Activated naive CD4-positive, alpha-beta T cell treated with anti-CD3 and anti-CD28 coated beads, Interleukin-2, amount 10 ng/mL, durations not matched to agents 7 days and 5 days (primary cell): Measurements from ENCODE around the gene EAF1.
A peak's percentile ranks its signal among the peaks of the same experiment; 100 is the strongest.

Source experiments
- CTCF ChIA-PET: fragments of 350-600 bp; sonication (Branson Sonifier 250); formaldehyde crosslinking; loops from one replicate; lab custom pipeline; 2021; ENCODE audit warnings: antibody characterized with exemption; lab: Charles Lee
- DNase-seq: peaks from one replicate; pipeline ENCODE4 v3.0.0-alpha.2; 2020
- H3K27ac Mint-ChIP-seq: one replicate; pipeline ENCODE4 v1.8.0; 2021; ENCODE audit warnings: mild to moderate bottlenecking, moderate library complexity, mixed read lengths
- H3K27me3 Mint-ChIP-seq: one replicate; pipeline ENCODE4 v1.8.0; 2021; ENCODE audit warnings: mild to moderate bottlenecking, mixed read lengths
- H3K36me3 Mint-ChIP-seq: one replicate; pipeline ENCODE4 v1.8.0; 2021; ENCODE audit warnings: mixed read lengths
- H3K4me1 Mint-ChIP-seq: one replicate; pipeline ENCODE4 v1.8.0; 2021; ENCODE audit warnings: mixed read lengths
- H3K4me3 Mint-ChIP-seq: one replicate; pipeline ENCODE4 v1.8.0; 2021; ENCODE audit warnings: mild to moderate bottlenecking, moderate library complexity, mixed read lengths
- H3K9me3 Mint-ChIP-seq: one replicate; pipeline ENCODE4 v1.8.0; 2021; ENCODE audit warnings: mixed read lengths

Gene EAF1

DNA sequence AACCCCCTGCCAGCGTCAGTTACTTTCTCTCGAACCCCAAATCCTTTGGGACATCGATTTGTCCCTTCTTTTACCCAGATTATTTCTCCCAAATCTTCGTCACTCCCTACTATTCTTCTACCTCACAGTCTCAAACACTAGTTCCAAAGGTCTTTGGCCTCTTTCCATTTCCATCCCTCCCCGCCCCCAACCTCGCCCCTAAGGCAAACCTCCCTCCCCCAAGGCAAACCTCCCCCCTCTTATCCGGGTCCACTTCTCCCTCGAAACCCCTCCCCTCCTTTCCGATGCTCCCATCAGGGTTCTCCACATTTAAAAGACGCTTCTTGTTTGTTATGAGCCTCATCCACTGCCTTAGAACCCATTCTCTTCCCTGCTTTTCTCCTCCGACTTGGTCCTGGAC, 583 bp downstream of the EAF1 start:
- peaks cover 2% of the 10 kb centered on the region for H3K9me3 Mint-ChIP-seq
- no peaks in the 10 kb centered on the region for H3K27me3 Mint-ChIP-seq
- peak overlapping the region; percentile 88 for H3K27ac Mint-ChIP-seq
- peaks cover 50% of the 10 kb centered on the region for H3K4me1 Mint-ChIP-seq
- peak; percentile 25 for DNase-seq
- H3K4me3 Mint-ChIP-seq: peak overlapping the region; percentile 93
- H3K36me3 Mint-ChIP-seq: peaks cover 49% of the 10 kb centered on the region
- CTCF ChIA-PET: interaction anchor here (1.3 kb wide), 1 partner anchor 210 kb away, joined by 3 read pairs; no protein-coding TSS in a partner anchor

DNA sequence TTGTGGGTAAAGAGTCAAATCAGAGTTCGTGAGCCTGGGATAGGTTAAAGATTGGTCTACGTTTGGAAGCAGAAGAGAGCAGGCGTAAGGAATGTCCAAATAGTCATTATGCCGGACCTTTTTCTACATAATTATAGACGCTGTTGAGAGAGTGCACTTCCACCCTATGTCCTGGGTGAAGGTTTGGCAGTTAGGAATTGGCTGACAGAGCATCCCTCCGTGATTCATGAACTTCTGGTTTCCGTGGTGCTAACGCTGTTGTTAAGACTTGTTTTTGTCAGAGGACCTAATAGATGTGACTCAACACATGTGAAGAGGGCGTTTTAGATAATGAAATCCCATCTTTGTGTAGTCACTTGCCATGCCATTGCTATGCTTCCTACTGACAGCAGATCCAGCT, 1.1 kb downstream of the EAF1 start:
- peak; percentile 37 for DNase-seq
- H3K4me1 Mint-ChIP-seq: peaks cover 52% of the 10 kb centered on the region
- H3K36me3 Mint-ChIP-seq: peaks cover 51% of the 10 kb centered on the region
- no peaks in the 10 kb centered on the region for H3K27me3 Mint-ChIP-seq
- CTCF ChIA-PET: interaction anchor here (0.5 kb wide), 1 partner anchor 368 kb away, joined by 4 read pairs; no protein-coding TSS in a partner anchor
- peak overlapping the region; percentile 88 for H3K27ac Mint-ChIP-seq
- peak overlapping the region; percentile 93 for H3K4me3 Mint-ChIP-seq
- H3K9me3 Mint-ChIP-seq: peaks cover 2% of the 10 kb centered on the region

GRCh38 chr3:15429080-15429479, 1.7 kb downstream of the EAF1 start:
- Mint-ChIP-seq H3K27me3 (no peaks in the 10 kb centered on the region), H3K27ac (peak overlapping the region; percentile 88), H3K9me3 (peaks cover 2% of the 10 kb centered on the region), H3K4me3 (peak overlapping the region; percentile 93), H3K4me1 (peaks cover 52% of the 10 kb centered on the region), H3K36me3 (peaks cover 54% of the 10 kb centered on the region)
- CTCF ChIA-PET: interaction anchor here (0.5 kb wide), 1 partner anchor 367 kb away, joined by 4 read pairs; no protein-coding TSS in a partner anchor
- DNase-seq: no peak

DNA sequence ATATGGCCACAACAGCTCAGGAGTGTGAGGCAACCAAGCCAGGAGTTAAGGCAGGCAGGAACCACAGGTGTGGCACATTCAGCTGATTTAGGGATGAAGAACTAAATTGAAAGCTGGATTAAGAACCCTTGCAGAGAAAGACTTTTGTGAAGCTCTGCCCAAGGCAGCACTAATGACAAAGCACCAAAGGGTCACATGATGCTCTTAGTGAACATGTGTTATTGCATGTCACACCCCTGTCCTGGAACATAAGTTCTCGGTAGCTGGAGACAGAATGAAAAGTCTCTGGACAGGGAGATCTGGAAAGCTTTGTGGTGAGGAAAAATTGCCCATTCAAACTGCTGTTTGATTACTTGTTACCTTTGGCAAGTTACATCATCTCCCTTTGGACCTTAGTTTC, 3.2 kb downstream of the EAF1 start:
- DNase-seq: no peak
- Mint-ChIP-seq H3K27ac (no peak overlapping the region), H3K27me3 (no peaks in the 10 kb centered on the region), H3K4me3 (no peak overlapping the region), H3K36me3 (peaks cover 57% of the 10 kb centered on the region), H3K4me1 (peaks cover 43% of the 10 kb centered on the region), H3K9me3 (peaks cover 2% of the 10 kb centered on the region)
- CTCF ChIA-PET: interaction anchor here (1.0 to 1.5 kb wide), 6 partner anchors 10 to 127 kb away, joined by 3 to 9 read pairs (median 4); no protein-coding TSS in a partner anchor

GRCh38 chr3:15431256-15431837, 3.9 kb downstream of the EAF1 start:
- CTCF ChIA-PET: interaction anchor here (1.0 to 1.5 kb wide), 5 partner anchors 9 to 126 kb away, joined by 3 to 9 read pairs (median 3); no protein-coding TSS in a partner anchor
- Mint-ChIP-seq H3K4me1 (peaks cover 36% of the 10 kb centered on the region), H3K9me3 (peaks cover 2% of the 10 kb centered on the region)

DNA sequence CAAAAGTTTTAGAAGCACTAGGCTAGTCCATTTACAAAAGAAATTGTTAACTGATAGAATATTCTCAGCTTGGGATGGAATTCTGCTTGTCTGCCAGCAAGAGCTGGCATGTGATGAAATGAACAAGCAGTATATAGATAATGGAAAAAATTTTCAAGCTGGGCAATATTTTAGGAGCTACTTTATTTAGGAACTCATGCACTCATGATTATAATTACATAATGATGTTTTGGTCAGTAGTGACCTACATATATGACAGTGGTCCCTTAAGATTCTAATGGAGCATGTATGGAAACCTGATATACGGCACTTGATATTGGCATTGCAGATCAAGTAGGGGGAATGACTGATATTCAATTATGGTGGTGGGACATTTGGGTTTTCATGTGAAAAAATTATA, 6.1 kb downstream of the EAF1 start:
- CTCF ChIA-PET: interaction anchor here (1.2 kb wide), 1 partner anchor 123 kb away, joined by 6 read pairs; no protein-coding TSS in a partner anchor
- Mint-ChIP-seq H3K27ac (no peak overlapping the region), H3K27me3 (no peaks in the 10 kb centered on the region), H3K36me3 (peaks cover 58% of the 10 kb centered on the region), H3K9me3 (no peaks in the 10 kb centered on the region), H3K4me3 (no peak overlapping the region), H3K4me1 (peaks cover 26% of the 10 kb centered on the region)
- no peak for DNase-seq

More at GRCh38 chr3:15431256-15431837, 3.9 kb downstream of the EAF1 start:
- no peak for DNase-seq
- Mint-ChIP-seq H3K4me3 (no peak overlapping the region), H3K27ac (no peak overlapping the region), H3K27me3 (no peaks in the 10 kb centered on the region), H3K36me3 (peaks cover 56% of the 10 kb centered on the region)

- CTCF ChIA-PET: interaction anchor here (1.2 kb wide), 1 partner anchor 122 kb away, joined by 6 read pairs; no protein-coding TSS in a partner anchor
- Mint-ChIP-seq H3K4me1 (peaks cover 18% of the 10 kb centered on the region), H3K36me3 (peaks cover 64% of the 10 kb centered on the region)
Observed at GRCh38 chr3:15434756-15435155, 7.4 kb downstream of the EAF1 start.

DNA sequence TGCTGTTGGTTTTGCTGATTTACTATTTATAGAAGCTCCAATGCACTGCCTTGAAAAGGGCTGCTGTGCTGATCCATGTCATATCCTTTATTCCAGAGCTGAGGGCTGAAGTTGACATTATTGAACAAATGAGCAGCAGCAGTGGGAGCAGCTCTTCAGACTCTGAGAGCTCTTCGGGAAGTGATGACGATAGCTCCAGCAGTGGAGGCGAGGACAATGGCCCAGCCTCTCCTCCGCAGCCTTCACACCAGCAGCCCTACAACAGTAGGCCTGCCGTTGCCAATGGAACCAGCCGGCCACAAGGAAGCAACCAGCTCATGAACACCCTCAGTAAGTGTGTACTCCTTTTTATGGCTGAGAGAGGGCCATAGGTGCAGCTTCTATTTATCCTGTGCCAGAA, 8.8 kb downstream of the EAF1 start:
- Mint-ChIP-seq H3K9me3 (no peaks in the 10 kb centered on the region), H3K27ac (no peak overlapping the region), H3K36me3 (peaks cover 77% of the 10 kb centered on the region), H3K27me3 (no peaks in the 10 kb centered on the region), H3K4me1 (peaks cover 21% of the 10 kb centered on the region), H3K4me3 (no peak overlapping the region)
- CTCF ChIA-PET: interaction anchor here (1.2 kb wide), 1 partner anchor 169 kb away, joined by 3 read pairs; no protein-coding TSS in a partner anchor
- DNase-seq: no peak

More at GRCh38 chr3:15434756-15435155, 7.4 kb downstream of the EAF1 start:
- Mint-ChIP-seq H3K9me3 (no peaks in the 10 kb centered on the region), H3K4me3 (no peak overlapping the region), H3K27ac (no peak overlapping the region), H3K27me3 (no peaks in the 10 kb centered on the region)
- peak; percentile 31 for DNase-seq

DNA sequence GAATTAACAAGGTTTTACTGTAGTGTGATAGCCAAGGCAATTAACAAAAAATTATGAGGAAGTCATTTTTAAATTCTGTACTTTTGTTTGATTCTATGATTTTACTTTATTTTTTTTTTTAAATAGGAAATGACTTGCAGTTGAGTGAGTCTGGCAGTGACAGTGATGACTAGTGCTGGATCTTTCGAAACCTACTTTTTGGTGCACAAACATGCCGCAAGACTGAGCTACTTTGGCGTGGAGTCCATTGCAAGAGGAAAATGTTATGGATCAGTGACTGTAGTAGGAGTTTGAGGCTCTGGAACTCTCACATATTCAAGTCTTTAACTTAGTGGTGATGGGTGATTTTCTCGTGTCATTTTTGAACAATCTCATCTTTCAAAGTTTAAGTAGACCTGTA, 11.6 kb downstream of the EAF1 start:
- CTCF ChIA-PET: no interaction called here
- Mint-ChIP-seq H3K36me3 (peaks cover 87% of the 10 kb centered on the region), H3K9me3 (no peaks in the 10 kb centered on the region), H3K4me3 (no peak overlapping the region), H3K4me1 (peaks cover 18% of the 10 kb centered on the region), H3K27ac (no peak overlapping the region), H3K27me3 (no peaks in the 10 kb centered on the region)
- DNase-seq: no peak

DNA sequence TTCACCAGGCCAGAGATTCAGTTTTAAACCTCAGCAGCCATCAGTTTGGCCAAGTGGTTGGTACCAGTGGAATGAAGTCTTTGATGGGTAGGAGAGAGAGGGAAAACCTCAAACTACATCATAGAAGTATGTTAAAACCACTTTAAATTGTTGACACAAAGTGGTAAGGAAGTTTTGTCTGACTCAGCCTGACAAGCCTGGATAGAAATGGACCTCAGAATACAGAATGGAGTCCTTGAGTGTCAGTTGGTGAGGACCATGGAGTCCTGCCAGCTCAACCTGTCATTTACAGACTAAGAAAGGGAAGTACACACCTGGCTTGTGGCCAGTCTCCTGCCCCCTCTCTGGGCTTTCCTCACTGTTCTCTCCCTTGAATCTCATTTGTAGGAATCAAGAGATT, 12.1 kb downstream of the EAF1 start:
- no peaks in the 10 kb centered on the region for H3K9me3 Mint-ChIP-seq
- CTCF ChIA-PET: no interaction called here
- H3K27ac Mint-ChIP-seq: no peak overlapping the region
- H3K27me3 Mint-ChIP-seq: no peaks in the 10 kb centered on the region
- peaks cover 18% of the 10 kb centered on the region for H3K4me1 Mint-ChIP-seq
- H3K4me3 Mint-ChIP-seq: no peak overlapping the region
- no peak for DNase-seq
- peaks cover 85% of the 10 kb centered on the region for H3K36me3 Mint-ChIP-seq

DNA sequence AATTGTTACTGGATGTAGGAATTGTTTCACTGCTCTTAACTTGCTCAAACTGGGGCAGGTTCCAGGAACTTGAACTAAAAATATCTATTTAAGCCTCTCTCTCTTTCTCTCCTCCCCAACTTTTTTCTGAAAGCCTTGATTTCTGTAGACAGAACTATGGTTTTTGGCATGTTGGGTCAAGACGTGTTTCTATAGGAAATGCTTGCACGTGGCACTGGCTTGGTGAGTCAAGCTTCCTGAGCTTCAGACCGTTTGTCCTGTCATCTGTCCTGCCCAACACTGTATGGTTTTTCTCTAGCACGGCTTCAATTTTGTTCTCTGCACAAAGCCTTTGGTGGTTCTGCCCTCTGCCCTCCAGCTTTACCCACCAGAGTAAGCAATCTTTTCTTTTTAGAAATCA, 13.5 kb downstream of the EAF1 start:
- no peaks in the 10 kb centered on the region for H3K9me3 Mint-ChIP-seq
- DNase-seq: no peak
- peaks cover 77% of the 10 kb centered on the region for H3K36me3 Mint-ChIP-seq
- H3K4me3 Mint-ChIP-seq: no peak overlapping the region
- no peaks in the 10 kb centered on the region for H3K27me3 Mint-ChIP-seq
- peaks cover 18% of the 10 kb centered on the region for H3K4me1 Mint-ChIP-seq
- CTCF ChIA-PET: interaction anchor here (1.2 kb wide), 1 partner anchor 10 kb away, joined by 3 read pairs; no protein-coding TSS in a partner anchor
- peak overlapping the region; percentile 61 for H3K27ac Mint-ChIP-seq

DNA sequence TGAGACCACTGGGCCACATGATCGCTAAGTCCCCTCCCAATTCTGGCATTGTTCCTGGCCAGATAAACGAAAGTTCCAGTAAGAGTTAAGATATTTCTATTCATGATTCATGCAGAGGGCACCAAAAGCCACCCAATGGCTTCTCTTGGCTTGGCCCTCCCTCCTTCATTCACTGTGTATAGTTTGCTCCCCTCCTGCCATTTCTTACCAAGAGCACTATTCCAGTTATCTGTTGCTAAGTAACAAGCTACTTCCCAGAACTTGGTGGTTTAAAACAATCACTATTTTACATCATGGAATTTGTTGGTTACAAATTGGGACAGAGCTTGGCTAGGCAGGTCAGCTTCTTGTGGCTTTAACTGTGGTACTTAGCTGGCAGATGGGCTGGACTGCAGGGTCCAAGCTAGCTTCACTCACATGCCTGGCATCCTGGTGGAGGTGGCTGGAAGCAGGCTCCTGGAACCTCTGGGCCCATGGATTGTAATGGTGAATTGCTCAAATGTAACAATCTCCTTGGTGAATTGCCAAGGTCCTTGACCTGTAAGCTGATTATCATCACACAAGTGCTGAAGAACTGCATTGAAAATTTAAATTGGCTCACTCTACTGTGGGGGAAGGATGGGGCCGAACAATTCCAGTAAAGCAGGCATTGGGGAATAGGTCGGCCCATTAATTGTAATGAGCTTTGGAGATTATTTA, 16.6 kb downstream of the EAF1 start:
- no peaks in the 10 kb centered on the region for H3K9me3 Mint-ChIP-seq
- H3K36me3 Mint-ChIP-seq: peaks cover 49% of the 10 kb centered on the region
- H3K4me3 Mint-ChIP-seq: no peak overlapping the region
- H3K4me1 Mint-ChIP-seq: peaks cover 18% of the 10 kb centered on the region
- no peak overlapping the region for H3K27ac Mint-ChIP-seq
- no peak for DNase-seq
- CTCF ChIA-PET: no interaction called here
- no peaks in the 10 kb centered on the region for H3K27me3 Mint-ChIP-seq

DNA sequence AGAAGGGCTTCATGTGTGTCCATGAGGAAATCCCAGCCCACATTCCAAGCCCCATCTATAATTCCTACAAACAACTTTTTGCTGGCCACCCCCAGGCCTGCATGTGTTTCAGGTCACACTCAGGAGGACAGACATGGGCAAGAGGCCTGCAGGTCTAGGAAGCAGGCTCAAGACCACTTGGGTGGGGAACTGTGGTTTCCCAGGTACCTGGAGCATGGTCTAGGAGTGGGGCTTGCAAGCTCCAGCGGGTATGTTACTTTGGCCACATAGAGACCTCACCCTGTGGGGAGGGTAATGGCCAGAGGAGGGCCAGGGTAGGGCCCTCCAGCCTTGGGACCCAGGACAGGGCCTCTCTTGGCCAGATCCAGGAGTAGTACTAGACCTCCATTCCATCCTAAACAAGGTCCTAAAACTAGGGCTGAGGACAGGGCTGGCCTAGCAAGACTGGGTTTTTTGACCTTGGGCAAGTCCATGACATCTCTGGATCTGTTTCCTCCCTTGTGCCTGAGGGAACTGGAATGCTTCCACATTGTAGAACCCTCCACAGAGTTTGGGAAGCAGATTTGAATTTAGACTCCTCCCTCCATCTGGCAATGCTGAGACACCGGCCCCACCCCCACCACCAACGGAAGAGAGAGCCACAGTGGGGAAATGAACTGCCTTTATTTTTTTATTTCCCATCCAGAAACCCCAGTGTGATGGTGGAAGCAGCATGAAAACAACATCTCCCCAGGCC, 22.3 kb downstream of the EAF1 start:
- no peak for DNase-seq
- CTCF ChIA-PET: no interaction called here

More for the DNA sequence above, 22.3 kb downstream of the EAF1 start:
- H3K9me3 Mint-ChIP-seq: no peaks in the 10 kb centered on the region
- H3K4me3 Mint-ChIP-seq: no peak overlapping the region
- H3K27ac Mint-ChIP-seq: no peak overlapping the region
- peaks cover 2% of the 10 kb centered on the region for H3K36me3 Mint-ChIP-seq
- no peaks in the 10 kb centered on the region for H3K4me1 Mint-ChIP-seq
- no peaks in the 10 kb centered on the region for H3K27me3 Mint-ChIP-seq
